Panc1 (cell line): ENCODE measurements around the gene TXN.

ENCODE experiments used
- POLR2AphosphoS5 ChIP-seq: IDR thresholded peaks from 2 replicates; pipeline ENCODE4 v1.6.1; 2012; ENCODE audit warnings: mild to moderate bottlenecking, low read depth, low read length, moderate library complexity
- TCF7L2 ChIP-seq: IDR thresholded peaks from 2 replicates; pipeline ENCODE4 v1.6.1; 2011; ENCODE audit warnings: mild to moderate bottlenecking, low read depth, low read length, inconsistent platforms
- TF ChIP-seq, protein P1 (sequence below): fragments of 450-650 bp; IDR thresholded peaks from 2 replicates; pipeline ENCODE4 v1.5.1; 2017; ENCODE audit warnings: mild to moderate bottlenecking
- TF ChIP-seq, protein P2 (sequence below), 2 experiments: IDR thresholded peaks; 2 replicates each; pipeline ENCODE4 v1.6.1; 2011 to 2012; ENCODE audit warnings: low read depth in 2 of 2, control low read depth in 1 of 2, low read length in 1 of 2, mild to moderate bottlenecking in 1 of 2, moderate library complexity in 1 of 2; ENCODE audit not compliant: insufficient read depth in 1 of 2

DNA sequence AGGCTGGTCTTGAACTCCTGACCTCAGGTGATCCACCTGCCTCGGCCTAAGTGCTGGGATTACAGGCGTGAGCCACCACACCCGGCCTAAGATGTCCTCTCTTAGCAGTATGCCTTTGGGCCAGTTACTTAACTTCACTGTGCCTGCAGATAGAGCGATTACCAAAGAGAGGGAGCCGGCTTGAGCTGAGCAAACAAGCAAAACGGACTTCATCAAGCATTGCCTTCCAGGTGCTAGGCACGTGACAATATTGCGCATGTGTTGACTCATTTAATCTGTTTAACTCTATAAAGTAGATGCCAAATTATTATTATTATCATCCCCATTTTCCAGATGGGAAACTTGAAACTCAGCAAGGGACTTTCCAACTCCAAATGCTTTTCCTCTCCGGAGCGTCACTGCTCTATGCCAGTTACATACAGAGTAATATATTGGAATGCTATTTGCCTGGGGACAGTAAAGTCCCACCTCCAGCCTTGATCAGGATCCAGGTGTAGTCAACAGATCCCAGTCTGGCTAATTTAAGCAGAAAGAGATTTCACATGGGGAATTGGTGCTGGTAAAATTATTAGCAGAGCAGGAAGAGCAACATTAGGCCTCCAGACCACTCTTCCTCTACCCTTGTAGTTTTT is 42.8 kb downstream of the TXN start:
- TF ChIP-seq, protein P1, sequence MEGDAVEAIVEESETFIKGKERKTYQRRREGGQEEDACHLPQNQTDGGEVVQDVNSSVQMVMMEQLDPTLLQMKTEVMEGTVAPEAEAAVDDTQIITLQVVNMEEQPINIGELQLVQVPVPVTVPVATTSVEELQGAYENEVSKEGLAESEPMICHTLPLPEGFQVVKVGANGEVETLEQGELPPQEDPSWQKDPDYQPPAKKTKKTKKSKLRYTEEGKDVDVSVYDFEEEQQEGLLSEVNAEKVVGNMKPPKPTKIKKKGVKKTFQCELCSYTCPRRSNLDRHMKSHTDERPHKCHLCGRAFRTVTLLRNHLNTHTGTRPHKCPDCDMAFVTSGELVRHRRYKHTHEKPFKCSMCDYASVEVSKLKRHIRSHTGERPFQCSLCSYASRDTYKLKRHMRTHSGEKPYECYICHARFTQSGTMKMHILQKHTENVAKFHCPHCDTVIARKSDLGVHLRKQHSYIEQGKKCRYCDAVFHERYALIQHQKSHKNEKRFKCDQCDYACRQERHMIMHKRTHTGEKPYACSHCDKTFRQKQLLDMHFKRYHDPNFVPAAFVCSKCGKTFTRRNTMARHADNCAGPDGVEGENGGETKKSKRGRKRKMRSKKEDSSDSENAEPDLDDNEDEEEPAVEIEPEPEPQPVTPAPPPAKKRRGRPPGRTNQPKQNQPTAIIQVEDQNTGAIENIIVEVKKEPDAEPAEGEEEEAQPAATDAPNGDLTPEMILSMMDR: no peak
- TF ChIP-seq POLR2AphosphoS5: no peak
- TF ChIP-seq, protein P2, sequence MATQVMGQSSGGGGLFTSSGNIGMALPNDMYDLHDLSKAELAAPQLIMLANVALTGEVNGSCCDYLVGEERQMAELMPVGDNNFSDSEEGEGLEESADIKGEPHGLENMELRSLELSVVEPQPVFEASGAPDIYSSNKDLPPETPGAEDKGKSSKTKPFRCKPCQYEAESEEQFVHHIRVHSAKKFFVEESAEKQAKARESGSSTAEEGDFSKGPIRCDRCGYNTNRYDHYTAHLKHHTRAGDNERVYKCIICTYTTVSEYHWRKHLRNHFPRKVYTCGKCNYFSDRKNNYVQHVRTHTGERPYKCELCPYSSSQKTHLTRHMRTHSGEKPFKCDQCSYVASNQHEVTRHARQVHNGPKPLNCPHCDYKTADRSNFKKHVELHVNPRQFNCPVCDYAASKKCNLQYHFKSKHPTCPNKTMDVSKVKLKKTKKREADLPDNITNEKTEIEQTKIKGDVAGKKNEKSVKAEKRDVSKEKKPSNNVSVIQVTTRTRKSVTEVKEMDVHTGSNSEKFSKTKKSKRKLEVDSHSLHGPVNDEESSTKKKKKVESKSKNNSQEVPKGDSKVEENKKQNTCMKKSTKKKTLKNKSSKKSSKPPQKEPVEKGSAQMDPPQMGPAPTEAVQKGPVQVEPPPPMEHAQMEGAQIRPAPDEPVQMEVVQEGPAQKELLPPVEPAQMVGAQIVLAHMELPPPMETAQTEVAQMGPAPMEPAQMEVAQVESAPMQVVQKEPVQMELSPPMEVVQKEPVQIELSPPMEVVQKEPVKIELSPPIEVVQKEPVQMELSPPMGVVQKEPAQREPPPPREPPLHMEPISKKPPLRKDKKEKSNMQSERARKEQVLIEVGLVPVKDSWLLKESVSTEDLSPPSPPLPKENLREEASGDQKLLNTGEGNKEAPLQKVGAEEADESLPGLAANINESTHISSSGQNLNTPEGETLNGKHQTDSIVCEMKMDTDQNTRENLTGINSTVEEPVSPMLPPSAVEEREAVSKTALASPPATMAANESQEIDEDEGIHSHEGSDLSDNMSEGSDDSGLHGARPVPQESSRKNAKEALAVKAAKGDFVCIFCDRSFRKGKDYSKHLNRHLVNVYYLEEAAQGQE (IDR thresholded peaks at IDR 0.05; ENCODE audit: insufficient read depth in 1 of 2, low read depth in 2 of 2, low read length in 1 of 2): no peak
- TF ChIP-seq TCF7L2: no peak
